SK-N-SH (cell line): ENCODE data around the gene GFPT2. TPM values are rescaled to one million over a fixed set of nuclear protein-coding genes. Genes with fewer than 3 reads are reported as not detected.

Source experiments
- CTCF ChIA-PET: fragments of 300-600, 350-600 bp; formaldehyde crosslinking; extraction: SDS; loops from one replicate; lab custom pipeline; 2021; lab: Yijun Ruan, JAX
- POLR2A ChIA-PET: fragments of 350-600 bp; sonication (Branson Sonifier 250); formaldehyde crosslinking; extraction: SDS; loops from one replicate; lab custom pipeline; 2020; ENCODE audit warnings: antibody characterized with exemption, inconsistent platforms; lab: Yijun Ruan, JAX
- DNase-seq: peaks from one replicate; pipeline ENCODE4 v3.0.0; 2012
- H2AFZ ChIP-seq: fragments of 200-600 bp; sonication (generic); 2 replicates; pipeline ENCODE4 v1.8.1; 2016; ENCODE audit warnings: antibody characterized with exemption, mild to moderate bottlenecking, low read depth
- H3F3A ChIP-seq: fragments of 200-600 bp; sonication (generic); replicated peaks from 2 replicates; pipeline ENCODE3; 2016; ENCODE audit warnings: antibody characterized with exemption, mild to moderate bottlenecking; ENCODE audit not compliant: insufficient read depth
- H3K27ac ChIP-seq, 2 experiments: fragments of 200-500 bp in 1 of 2; fragments of 200-600 bp in 1 of 2; sonication (Bioruptor generic) in 1 of 2; sonication (generic), shearing (Covaris generic) in 1 of 2; 2 replicates each; pipeline versions ENCODE4 v1.5.1 to v1.6.1; 2014 to 2016; ENCODE audit warnings: low read depth in 2 of 2, inconsistent platforms in 1 of 2, low read length in 1 of 2, mild to moderate bottlenecking in 1 of 2, mixed read lengths in 1 of 2
- H3K27me3 ChIP-seq: fragments of 200-600 bp; sonication (generic), shearing (Covaris generic); 2 replicates; pipeline ENCODE4 v1.6.1; 2016; ENCODE audit warnings: mixed run types; ENCODE audit not compliant: insufficient read depth
- H3K36me3 ChIP-seq, 2 experiments: fragments of 200-500 bp in 1 of 2; fragments of 200-600 bp in 1 of 2; sonication (Bioruptor generic) in 1 of 2; sonication (generic) in 1 of 2; replicated peaks in 1 of 2; 2 replicates each; pipeline versions ENCODE3 to v1.5.1; 2014 to 2016; ENCODE audit warnings: low read length in 1 of 2, mild to moderate bottlenecking in 1 of 2; ENCODE audit not compliant: insufficient read depth in 2 of 2, control insufficient read depth in 1 of 2
- H3K4me1 ChIP-seq, 2 experiments: fragments of 200-500 bp in 1 of 2; fragments of 200-600 bp in 1 of 2; sonication (Bioruptor generic) in 1 of 2; sonication (generic), shearing (Covaris generic) in 1 of 2; 2 replicates each; pipeline versions ENCODE4 v1.5.1 to v1.6.1; 2014 to 2016; ENCODE audit warnings: low read depth in 1 of 2, low read length in 1 of 2, mixed run types in 1 of 2; ENCODE audit not compliant: insufficient read depth in 2 of 2, control insufficient read depth in 1 of 2
- H3K4me2 ChIP-seq: fragments of 200-600 bp; sonication (generic), shearing (Covaris generic); 2 replicates; pipeline ENCODE4 v1.6.1; 2017; ENCODE audit warnings: mixed run types
- H3K4me3 ChIP-seq, 2 experiments: fragments of 200-500 bp in 1 of 2; fragments of 200-600 bp in 1 of 2; sonication (Bioruptor generic) in 1 of 2; sonication (generic), shearing (Covaris generic) in 1 of 2; 2 replicates each; pipeline versions ENCODE4 v1.5.1 to v1.8.1; 2014 to 2016; ENCODE audit warnings: low read depth in 2 of 2, inconsistent platforms in 1 of 2, low read length in 1 of 2, mild to moderate bottlenecking in 1 of 2, mixed read lengths in 1 of 2, moderate library complexity in 1 of 2
- H3K79me2 ChIP-seq: fragments of 200-600 bp; sonication (generic); 2 replicates; pipeline ENCODE4 v1.8.1; 2017; ENCODE audit warnings: mild to moderate bottlenecking; ENCODE audit not compliant: insufficient read depth
- H3K9ac ChIP-seq: fragments of 200-600 bp; sonication (generic); 2 replicates; pipeline ENCODE4 v1.6.1; 2017; ENCODE audit warnings: mixed run types
- H3K9me2 ChIP-seq: fragments of 200-600 bp; sonication (generic); 2 replicates; pipeline ENCODE4 v1.6.1; 2017; ENCODE audit warnings: mixed run types
- H3K9me3 ChIP-seq: fragments of 200-600 bp; sonication (generic); 2 replicates; pipeline ENCODE4 v1.6.1; 2017; ENCODE audit warnings: mixed run types, mild to moderate bottlenecking, moderate library complexity
- H4K20me1 ChIP-seq: fragments of 200-600 bp; sonication (generic); 2 replicates; pipeline ENCODE4 v1.6.1; 2017; ENCODE audit warnings: mild to moderate bottlenecking, mixed run types; ENCODE audit not compliant: insufficient read depth
- CHD2 ChIP-seq: fragments of 150-350 bp; IDR thresholded peaks from 2 replicates; pipeline ENCODE4 v1.6.1; 2018; ENCODE audit warnings: low read length; ENCODE audit not compliant: partially characterized antibody
- EZH2phosphoT487 ChIP-seq: fragments of 200-600 bp; sonication (generic); IDR thresholded peaks from 2 replicates; pipeline ENCODE4 v1.6.1; 2017; ENCODE audit warnings: low read depth, mixed run types, mild to moderate bottlenecking, antibody characterized with exemption, moderate library complexity, borderline replicate concordance
- FOSL2 ChIP-seq: IDR thresholded peaks from 2 replicates; pipeline ENCODE4 v1.4.0; 2012; ENCODE audit warnings: low read depth, mild to moderate bottlenecking, moderate library complexity, borderline replicate concordance
- FOXM1 ChIP-seq: IDR thresholded peaks from 2 replicates; pipeline ENCODE4 v1.4.0; 2012; ENCODE audit warnings: low read depth, mild to moderate bottlenecking
- GATA2 ChIP-seq: sonication (generic); formaldehyde crosslinking; IDR thresholded peaks from 2 replicates; pipeline ENCODE4 v1.5.0; 2020; ENCODE audit warnings: mild to moderate bottlenecking, missing genetic modification reagents
- JUND ChIP-seq: IDR thresholded peaks from 2 replicates; pipeline ENCODE4 v1.4.0; 2012
- MAX ChIP-seq: IDR thresholded peaks from 2 replicates; pipeline ENCODE4 v1.4.0; 2012; ENCODE audit warnings: low read depth
- MEF2A ChIP-seq: IDR thresholded peaks from 2 replicates; pipeline ENCODE4 v1.4.0; 2012; ENCODE audit warnings: low read depth, borderline replicate concordance
- PBX3 ChIP-seq: IDR thresholded peaks from 2 replicates; pipeline ENCODE4; 2012
- RAD21 ChIP-seq: IDR thresholded peaks from 2 replicates; pipeline ENCODE4 v1.6.1; 2012; ENCODE audit warnings: mild to moderate bottlenecking, low read length
- REST ChIP-seq: IDR thresholded peaks from 2 replicates; pipeline ENCODE4 v1.6.1; 2012; ENCODE audit warnings: mild to moderate bottlenecking, low read depth, low read length, moderate library complexity
- RFX5 ChIP-seq: IDR thresholded peaks from 2 replicates; pipeline ENCODE4 v1.6.1; 2012; ENCODE audit warnings: mild to moderate bottlenecking, improper control_type of control experiment, low read length
- TAF1 ChIP-seq: IDR thresholded peaks from 2 replicates; pipeline ENCODE4 v1.6.1; 2012; ENCODE audit warnings: low read depth, mild to moderate bottlenecking, low read length, moderate library complexity, borderline replicate concordance
- TEAD4 ChIP-seq: IDR thresholded peaks from 2 replicates; pipeline ENCODE4 v1.4.0; 2012; ENCODE audit warnings: mild to moderate bottlenecking, borderline replicate concordance; ENCODE audit not compliant: insufficient read depth
- USF2 ChIP-seq: fragments of 150-350 bp; IDR thresholded peaks from 2 replicates; pipeline ENCODE4 v1.6.1; 2017; ENCODE audit warnings: antibody characterized with exemption, low read length, low read depth, borderline replicate concordance
- YY1 ChIP-seq: IDR thresholded peaks from 2 replicates; pipeline ENCODE4 v1.4.0; 2012; ENCODE audit warnings: low read depth, mild to moderate bottlenecking
- WGBS: methylation state at CpG from one replicate; pipeline ENCODE4 v1.1.6; 2017; ENCODE audit warnings: low lambda C conversion rate; 5-methylcytosine and 5-hydroxymethylcytosine counted together
- polyA plus RNA-seq, 3 experiments: library from polyadenylated mRNA; depleted of rRNA; stranded (reverse); fragments of >200 nt; gene quantifications; 2 replicates each; pipeline ENCODE4 v1.2.3, GENCODE V29; 2012

GFPT2 gene
- polyA plus RNA-seq, 1 of the 3 experiments (the other 2 are of a cell fraction): 8.1 TPM

GRCh38 chr5:180306796-180307195 is 46.3 kb downstream of the GFPT2 start:
- DNase-seq: no peak
- H2AFZ ChIP-seq: no peak overlapping the region
- H3K9me3 ChIP-seq: no peaks in the 10 kb centered on the region
- H3K27me3 ChIP-seq: no peaks in the 10 kb centered on the region
- no peaks in the 10 kb centered on the region for H3K9me2 ChIP-seq
- ChIA-PET POLR2A (no interaction called here), CTCF (interaction anchor here (1.8 to 6.6 kb wide), 4 partner anchors 8 to 97 kb away, joined by 7 to 98 read pairs (median 42); partner anchors contain the start of genes MAPK9 and RASGEF1C)
- WGBS: 85% methylated on average over 3 of the region's 8 CpGs
- H3K79me2 ChIP-seq: no peaks in the 10 kb centered on the region
- no peak overlapping the region for H3K9ac ChIP-seq
- H3K4me3 ChIP-seq: no peak overlapping the region
- no peaks in the 10 kb centered on the region for H4K20me1 ChIP-seq
- H3F3A ChIP-seq: no peaks in the 10 kb centered on the region
- no peaks in the 10 kb centered on the region for H3K36me3 ChIP-seq
- H3K4me2 ChIP-seq: no peak overlapping the region
- H3K4me1 ChIP-seq: peaks cover 0 to 19% of the 10 kb centered on the region in 2 experiments; a peak in 1 of 4 replicates
- TF ChIP-seq FOXM1 (no peak), EZH2phosphoT487 (no peak), CHD2 (no peak), FOSL2 (no peak), JUND (no peak), MEF2A (no peak), TAF1 (no peak), GATA2 (CRISPR knock-in tag) (no peak), USF2 (no peak), REST (no peak), YY1 (no peak), RFX5 (no peak), MAX (no peak), TEAD4 (no peak), RAD21 (no peak), PBX3 (no peak)
- no peak overlapping the region for H3K27ac ChIP-seq
